Measurements from ENCODE around the gene OSMR.

GRCh38 chr5:38871790-38872551, 26.2 kb downstream of the OSMR start:
- TF ChIP-seq POLR2A (IDR thresholded peaks at IDR 0.05) (no peak), CTCF (IDR thresholded peaks at IDR 0.05) (no peak)

All from testis (tissue), 2 donors.